Activated CD4-positive, alpha-beta T cell treated with anti-CD3 and anti-CD28 coated beads for 36 hours (primary cell): ENCODE data around the gene MAST2. TPM values are rescaled to one million over a fixed set of nuclear protein-coding genes. Genes with fewer than 3 reads are reported as not detected.
"Not testable (repeated sequence)": the region's sequence is repeated elsewhere in the genome, so short reads cannot be mapped to it uniquely, and the experiment has no call there.

ENCODE experiments used
- ATAC-seq: fragments of 200-7000 bp; cut with Tn5 transposase; one replicate; pipeline ENCODE4 v1.10.0; 2021; ENCODE audit warnings: mild to moderate bottlenecking, moderate library complexity
- CTCF ChIA-PET: fragments of 350-600 bp; sonication (Branson Sonifier 250); formaldehyde crosslinking; loops from one replicate; lab custom pipeline; 2021; ENCODE audit warnings: antibody characterized with exemption; lab: Charles Lee
- POLR2A ChIA-PET: fragments of 350-600 bp; sonication (Branson Sonifier 250); formaldehyde crosslinking; loops from one replicate; lab custom pipeline; 2021; ENCODE audit warnings: antibody characterized with exemption, inconsistent platforms; lab: Charles Lee
- DNase-seq: peaks from one replicate; pipeline ENCODE4 v3.0.0-alpha.2; 2020
- H3K27ac Mint-ChIP-seq: one replicate; pipeline ENCODE4 v1.8.0; 2021; ENCODE audit warnings: mixed read lengths
- H3K27me3 Mint-ChIP-seq: one replicate; pipeline ENCODE4 v1.8.0; 2021; ENCODE audit warnings: mixed read lengths
- H3K36me3 Mint-ChIP-seq: one replicate; pipeline ENCODE4 v1.8.0; 2021; ENCODE audit warnings: low read depth, mixed read lengths
- H3K4me1 Mint-ChIP-seq: one replicate; pipeline ENCODE4 v1.8.0; 2021; ENCODE audit warnings: mixed read lengths
- H3K4me3 Mint-ChIP-seq: one replicate; pipeline ENCODE4 v1.8.0; 2021; ENCODE audit warnings: mild to moderate bottlenecking, moderate library complexity, mixed read lengths
- H3K9me3 Mint-ChIP-seq: one replicate; pipeline ENCODE4 v1.8.0; 2021; ENCODE audit warnings: low read depth, mixed read lengths
- intact Hi-C, 2 experiments: fragments of 100-400 bp; cut with DNase I in 1 of 2; cut with micrococcal nuclease in 1 of 2; formaldehyde crosslinking; loops; one replicate each; pipeline versions ENCODE4 v1.14.2 to v1.15.1; 2022 to 2024; cut with DNase I, micrococcal nuclease
- total RNA-seq, 2 experiments: library from RNA; stranded (reverse); gene quantifications; one replicate each; pipeline ENCODE4 v1.2.3, GENCODE V29; 2021

The MAST2 gene
- total RNA-seq, 2 experiments from 2014 or later: 20.1 to 22.9 TPM

GRCh38 chr1:45857755-45858492, 54.5 kb downstream of the MAST2 start:
- DNase-seq, H3K4me3 Mint-ChIP-seq, CTCF ChIA-PET, ATAC-seq, H3K36me3 Mint-ChIP-seq, H3K9me3 Mint-ChIP-seq, H3K27me3 Mint-ChIP-seq, H3K27ac Mint-ChIP-seq, intact Hi-C loops, POLR2A ChIA-PET: not testable (repeated sequence)
- H3K4me1 Mint-ChIP-seq: peaks cover 22% of the 10 kb centered on the region

- Mint-ChIP-seq H3K4me3 (no peak overlapping the region), H3K36me3 (peaks cover 1% of the 10 kb centered on the region), H3K9me3 (no peaks in the 10 kb centered on the region), H3K27me3 (no peaks in the 10 kb centered on the region), H3K27ac (no peak overlapping the region), H3K4me1 (peaks cover 29% of the 10 kb centered on the region)
- no peak for ATAC-seq
- POLR2A ChIA-PET: no interaction called here
- intact Hi-C loops: no loop called here
- no peak for DNase-seq
- CTCF ChIA-PET: no interaction called here
Observed at GRCh38 chr1:45859221-45859620, 55.8 kb downstream of the MAST2 start.

GRCh38 chr1:45862008-45862407, 58.6 kb downstream of the MAST2 start:
- Mint-ChIP-seq H3K9me3 (no peaks in the 10 kb centered on the region), H3K4me3 (no peak overlapping the region), H3K27ac (peak overlapping the region; percentile 72), H3K36me3 (peaks cover 1% of the 10 kb centered on the region), H3K4me1 (peaks cover 37% of the 10 kb centered on the region), H3K27me3 (no peaks in the 10 kb centered on the region)
- ChIA-PET CTCF (no interaction called here), POLR2A (no interaction called here)
- intact Hi-C loops: loop anchor here in 1 of 2 experiments (2.0 kb wide), 1 partner anchor 19 kb away; no protein-coding TSS in a partner anchor
- DNase-seq: peak; percentile 19
- ATAC-seq: peak; percentile 95

GRCh38 chr1:45863218-45863617, 59.8 kb downstream of the MAST2 start:
- DNase-seq: no peak
- no peak for ATAC-seq

GRCh38 chr1:45864167-45865106, 61.0 kb downstream of the MAST2 start:
- H3K9me3 Mint-ChIP-seq: no peaks in the 10 kb centered on the region
- POLR2A ChIA-PET: no interaction called here
- peak overlapping the region; percentile 4 for H3K27ac Mint-ChIP-seq
- intact Hi-C loops: loop anchor here in 1 of 2 experiments (2.0 kb wide), 1 partner anchor 22 kb away; no protein-coding TSS in a partner anchor
- H3K4me1 Mint-ChIP-seq: peaks cover 47% of the 10 kb centered on the region
- no peak overlapping the region for H3K4me3 Mint-ChIP-seq
- no peaks in the 10 kb centered on the region for H3K36me3 Mint-ChIP-seq
- DNase-seq: no peak
- no peaks in the 10 kb centered on the region for H3K27me3 Mint-ChIP-seq
- CTCF ChIA-PET: no interaction called here
- ATAC-seq: no peak

More at GRCh38 chr1:45863218-45863617, 59.8 kb downstream of the MAST2 start:
- Mint-ChIP-seq H3K4me3 (no peak overlapping the region), H3K4me1 (peaks cover 46% of the 10 kb centered on the region), H3K27ac (no peak overlapping the region), H3K9me3 (no peaks in the 10 kb centered on the region), H3K27me3 (no peaks in the 10 kb centered on the region), H3K36me3 (no peaks in the 10 kb centered on the region)
- ChIA-PET CTCF (interaction anchor here (0.7 to 1.3 kb wide), 2 partner anchors 24 to 208 kb away, joined by 3 to 4 read pairs; no protein-coding TSS in a partner anchor), POLR2A (no interaction called here)
- intact Hi-C loops: loop anchor here in 1 of 2 experiments (2.0 kb wide), 1 partner anchor 20 kb away; no protein-coding TSS in a partner anchor

GRCh38 chr1:45867697-45868348, 64.4 kb downstream of the MAST2 start:
- peaks cover 27% of the 10 kb centered on the region for H3K4me1 Mint-ChIP-seq
- no peaks in the 10 kb centered on the region for H3K9me3 Mint-ChIP-seq
- ATAC-seq (no peak), DNase-seq (no peak)
- CTCF ChIA-PET: interaction anchor here (1.0 kb wide), 1 partner anchor 23 kb away, joined by 5 read pairs; no protein-coding TSS in a partner anchor
- H3K27me3 Mint-ChIP-seq: no peaks in the 10 kb centered on the region
- no peak overlapping the region for H3K27ac Mint-ChIP-seq
- no peak overlapping the region for H3K4me3 Mint-ChIP-seq
- no peaks in the 10 kb centered on the region for H3K36me3 Mint-ChIP-seq
- intact Hi-C loops: no loop called here
- POLR2A ChIA-PET: interaction anchor here (0.6 kb wide), 1 partner anchor 256 kb away, joined by 3 read pairs; no protein-coding TSS in a partner anchor

- no peak overlapping the region for H3K4me3 Mint-ChIP-seq
- DNase-seq (no peak), ATAC-seq (no peak)
- H3K27ac Mint-ChIP-seq: no peak overlapping the region
- ChIA-PET CTCF (no interaction called here), POLR2A (no interaction called here)
- H3K27me3 Mint-ChIP-seq: no peaks in the 10 kb centered on the region
- H3K4me1 Mint-ChIP-seq: peaks cover 22% of the 10 kb centered on the region
- H3K9me3 Mint-ChIP-seq: no peaks in the 10 kb centered on the region
- no peaks in the 10 kb centered on the region for H3K36me3 Mint-ChIP-seq
- intact Hi-C loops: no loop called here
Observed at GRCh38 chr1:45868861-45869260, 65.4 kb downstream of the MAST2 start.

GRCh38 chr1:45870500-45870899, 67.1 kb downstream of the MAST2 start:
- H3K4me3 Mint-ChIP-seq: no peak overlapping the region
- intact Hi-C loops: no loop called here
- ATAC-seq: no peak
- no peak for DNase-seq
- no peak overlapping the region for H3K27ac Mint-ChIP-seq
- H3K9me3 Mint-ChIP-seq: no peaks in the 10 kb centered on the region
- H3K4me1 Mint-ChIP-seq: peaks cover 10% of the 10 kb centered on the region
- no peaks in the 10 kb centered on the region for H3K27me3 Mint-ChIP-seq
- POLR2A ChIA-PET: no interaction called here
- H3K36me3 Mint-ChIP-seq: no peaks in the 10 kb centered on the region
- CTCF ChIA-PET: interaction anchor here (0.6 kb wide), 1 partner anchor 80 kb away, joined by 3 read pairs; no protein-coding TSS in a partner anchor

GRCh38 chr1:45872173-45872801, 68.9 kb downstream of the MAST2 start:
- intact Hi-C loops, H3K27ac Mint-ChIP-seq, H3K27me3 Mint-ChIP-seq, ATAC-seq, H3K9me3 Mint-ChIP-seq, H3K4me3 Mint-ChIP-seq, H3K36me3 Mint-ChIP-seq, DNase-seq, CTCF ChIA-PET: not testable (repeated sequence)
- peaks cover 10% of the 10 kb centered on the region for H3K4me1 Mint-ChIP-seq
- POLR2A ChIA-PET: interaction anchor here (0.6 to 0.7 kb wide), 2 partner anchors 16 to 755 kb away, joined by 4 to 6 read pairs; no protein-coding TSS in a partner anchor

GRCh38 chr1:45876000-45876617, 72.7 kb downstream of the MAST2 start:
- Mint-ChIP-seq H3K4me1 (no peaks in the 10 kb centered on the region), H3K27me3 (no peaks in the 10 kb centered on the region), H3K4me3 (no peak overlapping the region), H3K27ac (no peak overlapping the region), H3K9me3 (no peaks in the 10 kb centered on the region), H3K36me3 (no peaks in the 10 kb centered on the region)
- DNase-seq (no peak), ATAC-seq (no peak)
- POLR2A ChIA-PET: no interaction called here
- intact Hi-C loops: no loop called here
- CTCF ChIA-PET: no interaction called here
